Gastrocnemius medialis (tissue), 4 donors: ENCODE results near the gene RASA4B.
"Not testable (repeated sequence)": the region's sequence is repeated elsewhere in the genome, so short reads cannot be mapped to it uniquely, and the experiment has no call there.

ENCODE experiments used
- CTCF ChIP-seq, 5 experiments: fragments of 450-650 bp in 3 of 5; fragments of 200-600 bp in 2 of 5; sonication (generic) in 2 of 5; IDR thresholded peaks in 4 of 5; conservative IDR thresholded peaks in 1 of 5; 1 replicate in 4 of 5; 2 replicates in 1 of 5; pipeline ENCODE4 v1.5.1; 2016 to 2019; ENCODE audit warnings: antibody characterized with exemption in 5 of 5, mild to moderate bottlenecking in 3 of 5, moderate library complexity in 3 of 5
- POLR2A ChIP-seq, 2 donors: fragments of 450-650 bp; IDR thresholded peaks; one replicate each; pipeline ENCODE4 v1.6.1; 2017; ENCODE audit warnings: antibody characterized with exemption in 2 of 2, mild to moderate bottlenecking in 2 of 2, moderate library complexity in 2 of 2

DNA sequence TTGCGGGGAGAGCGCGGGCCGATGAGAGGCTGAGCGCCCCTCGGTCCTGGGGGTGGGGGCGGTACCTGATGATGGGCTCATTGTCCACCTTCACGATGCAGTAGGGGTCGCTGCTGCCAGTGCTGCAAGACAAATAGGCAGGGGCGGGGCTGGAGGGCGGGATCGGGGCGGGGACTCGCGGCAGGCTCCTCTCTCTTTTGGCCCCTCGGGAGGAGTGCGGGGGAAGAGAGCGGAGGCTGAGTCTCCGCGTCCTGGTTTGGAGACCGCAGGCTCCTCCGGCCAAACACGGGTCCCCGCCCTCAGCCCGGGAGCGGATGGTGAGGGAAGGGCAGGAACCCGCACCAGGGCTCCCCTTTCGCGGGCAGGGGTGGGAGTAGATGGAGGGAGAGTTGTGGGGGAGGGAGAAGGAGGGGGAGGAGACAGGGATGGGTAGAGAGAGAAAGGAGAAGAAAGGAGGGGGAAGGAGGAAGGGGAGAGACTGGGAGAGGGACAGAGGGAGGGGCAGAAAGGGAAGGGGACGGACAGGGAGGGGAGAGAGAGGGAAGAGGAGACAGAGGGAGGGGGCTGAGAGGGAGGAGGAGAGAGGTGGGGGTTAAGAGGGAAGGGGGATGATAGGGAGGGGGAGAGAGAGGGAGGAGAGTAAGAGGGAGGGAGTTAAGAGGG is 5.6 kb downstream of the RASA4B start:
- TF ChIP-seq CTCF (IDR thresholded peaks at IDR 0.05 in 4 of 5, conservative IDR thresholded peaks at IDR 0.05 in 1 of 5); POLR2A (IDR thresholded peaks at IDR 0.05): not testable (repeated sequence)
